LNCAP (cell line): ENCODE measurements around the gene SLC22A31.

Experiments used
- TF ChIP-seq, protein P1 (sequence below): fragments of 450-650 bp; IDR thresholded peaks from 2 replicates; pipeline ENCODE4 v1.5.1; 2017; ENCODE audit warnings: mild to moderate bottlenecking

Gene SLC22A31

DNA sequence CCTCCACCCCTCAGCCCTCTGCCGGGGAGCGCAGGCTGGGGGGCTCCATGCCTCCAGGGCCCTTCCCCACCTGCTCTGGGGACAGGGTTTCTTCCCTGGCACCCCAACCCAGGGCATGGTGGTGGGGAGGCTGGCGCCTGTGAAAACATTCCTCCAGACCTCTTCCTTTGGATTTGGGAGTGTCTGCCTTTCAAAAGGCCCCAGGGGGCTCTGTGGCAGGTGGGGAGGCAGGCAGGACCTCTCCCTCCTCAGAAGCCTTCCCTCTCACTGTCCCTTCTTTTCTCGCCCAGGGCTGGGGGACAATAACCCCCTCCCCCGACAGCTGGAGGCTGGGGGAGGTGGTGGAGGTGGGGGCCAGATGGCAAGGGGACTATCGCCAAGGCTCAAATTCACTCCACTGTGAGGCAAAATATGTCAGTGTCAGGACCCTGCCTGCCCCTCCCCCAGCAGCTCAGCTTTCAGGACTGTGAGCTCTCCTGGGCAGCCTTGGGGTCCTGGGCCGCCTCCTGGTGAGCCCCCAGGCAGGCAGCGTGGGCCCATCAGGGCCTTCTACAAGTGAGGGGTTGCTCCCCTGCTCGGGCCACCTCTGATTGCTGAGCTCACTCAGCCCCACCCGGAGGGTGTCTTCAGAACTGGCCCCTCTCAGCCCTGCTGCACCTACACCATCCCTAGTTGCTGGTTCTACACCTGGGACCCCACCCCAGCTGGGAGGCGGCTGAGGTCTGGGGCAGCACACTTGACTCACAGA, 27.0 kb downstream of the SLC22A31 start:
- TF ChIP-seq, protein P1, sequence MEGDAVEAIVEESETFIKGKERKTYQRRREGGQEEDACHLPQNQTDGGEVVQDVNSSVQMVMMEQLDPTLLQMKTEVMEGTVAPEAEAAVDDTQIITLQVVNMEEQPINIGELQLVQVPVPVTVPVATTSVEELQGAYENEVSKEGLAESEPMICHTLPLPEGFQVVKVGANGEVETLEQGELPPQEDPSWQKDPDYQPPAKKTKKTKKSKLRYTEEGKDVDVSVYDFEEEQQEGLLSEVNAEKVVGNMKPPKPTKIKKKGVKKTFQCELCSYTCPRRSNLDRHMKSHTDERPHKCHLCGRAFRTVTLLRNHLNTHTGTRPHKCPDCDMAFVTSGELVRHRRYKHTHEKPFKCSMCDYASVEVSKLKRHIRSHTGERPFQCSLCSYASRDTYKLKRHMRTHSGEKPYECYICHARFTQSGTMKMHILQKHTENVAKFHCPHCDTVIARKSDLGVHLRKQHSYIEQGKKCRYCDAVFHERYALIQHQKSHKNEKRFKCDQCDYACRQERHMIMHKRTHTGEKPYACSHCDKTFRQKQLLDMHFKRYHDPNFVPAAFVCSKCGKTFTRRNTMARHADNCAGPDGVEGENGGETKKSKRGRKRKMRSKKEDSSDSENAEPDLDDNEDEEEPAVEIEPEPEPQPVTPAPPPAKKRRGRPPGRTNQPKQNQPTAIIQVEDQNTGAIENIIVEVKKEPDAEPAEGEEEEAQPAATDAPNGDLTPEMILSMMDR, result no peak

- TF ChIP-seq, protein P1, result no peak
Measured at GRCh38 chr16:89172528-89173173, 27.7 kb downstream of the SLC22A31 start.

GRCh38 chr16:89172171-89172527, 28.2 kb downstream of the SLC22A31 start:
- TF ChIP-seq, protein P1, result no peak

DNA sequence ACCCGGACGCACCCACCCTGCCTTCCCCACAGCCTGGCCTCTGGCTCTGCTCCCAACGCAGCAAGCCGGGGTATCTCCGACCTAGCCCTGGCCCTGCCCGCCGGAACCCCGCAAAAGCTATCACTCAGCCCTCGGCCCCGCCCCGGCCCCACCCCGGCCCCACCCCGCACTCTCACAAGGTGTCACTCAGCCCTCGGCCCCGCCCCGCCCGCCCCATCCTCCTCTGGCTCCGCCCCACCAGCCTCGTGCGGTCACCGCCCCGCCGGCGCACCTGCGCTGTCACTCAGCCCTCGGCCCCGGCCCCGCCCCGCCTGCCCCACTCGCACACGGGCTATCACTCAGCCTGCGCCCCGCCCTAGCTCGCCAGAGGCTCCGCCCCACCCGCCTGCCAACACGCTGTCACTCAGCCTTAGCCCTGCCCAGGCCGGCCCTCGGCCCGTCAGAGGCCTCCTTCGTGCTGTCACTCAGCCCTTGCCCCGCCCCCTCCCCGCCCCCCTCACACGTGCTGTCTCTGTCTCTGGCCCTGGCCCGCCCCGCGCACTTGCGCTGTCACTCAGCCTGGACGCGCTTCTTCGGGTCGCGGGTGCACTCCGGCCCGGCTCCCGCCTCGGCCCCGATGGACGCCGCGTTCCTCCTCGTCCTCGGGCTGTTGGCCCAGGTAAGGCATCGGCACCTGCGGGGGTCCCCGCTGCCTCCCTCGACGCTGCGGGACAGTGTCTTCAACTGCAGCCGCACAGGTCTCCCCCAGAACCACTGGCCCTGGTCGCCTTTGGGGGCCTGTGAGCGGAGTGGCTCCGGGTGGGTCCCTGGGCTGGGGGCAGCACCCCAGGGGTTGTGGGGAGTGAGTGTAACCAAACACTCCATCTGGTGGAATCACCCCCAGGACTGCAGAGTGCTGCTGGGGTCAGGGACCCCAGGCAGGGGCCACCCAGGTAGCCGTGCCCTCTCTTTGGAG, 28.8 kb downstream of the SLC22A31 start, which contains the start of gene CDH15:
Gene CDH15, plus strand, starts transcription at position 533 of the 955 bp plus-strand sequence. Its CDS starts 84 bp downstream, at position 617.
- TF ChIP-seq, protein P1, result no peak

- TF ChIP-seq, protein P1, result peak; percentile 15; the same call in 1 of the 2 replicates
Measured at GRCh38 chr16:89170346-89171215, 29.8 kb downstream of the SLC22A31 start.

- TF ChIP-seq, protein P1, result no peak
Measured at GRCh38 chr16:89169778-89170177, 30.6 kb downstream of the SLC22A31 start.
